ENCODE measurements around the gene FLOT2. TPM values are rescaled to one million over a fixed set of nuclear protein-coding genes. Genes with fewer than 3 reads are reported as not detected.

Gene FLOT2
- total RNA-seq, 2 donors from 2014 or later: 92.1 to 125 TPM

- no peak overlapping the region for H3K9ac ChIP-seq (ENCODE audit: low read depth in 2 of 2, low read length in 2 of 2)
- no peak overlapping the region for H3K4me3 ChIP-seq
- H3K27me3 ChIP-seq: no peaks in the 10 kb centered on the region
- intact Hi-C loops (cut with DNase I): no loop called here
- no peaks in the 10 kb centered on the region for H3K36me3 ChIP-seq
- no peaks in the 10 kb centered on the region for H3K4me1 ChIP-seq
- no peak for DNase-seq
- no peak overlapping the region for H3K27ac ChIP-seq
- no peaks in the 10 kb centered on the region for H3K9me3 ChIP-seq
- no peak for TF ChIP-seq CTCF (IDR thresholded peaks at IDR 0.05)
Measured at GRCh38 chr17:28941251-28941650, 43.7 kb upstream of the FLOT2 start.

GRCh38 chr17:28940675-28941074 lies 43.1 kb upstream of the FLOT2 start:
- H3K27ac ChIP-seq: no peak overlapping the region
- H3K9me3 ChIP-seq: no peaks in the 10 kb centered on the region
- H3K4me1 ChIP-seq: no peaks in the 10 kb centered on the region
- H3K36me3 ChIP-seq: no peaks in the 10 kb centered on the region
- no peak overlapping the region for H3K4me3 ChIP-seq
- no peak for TF ChIP-seq CTCF (IDR thresholded peaks at IDR 0.05)
- DNase-seq: no peak
- H3K27me3 ChIP-seq: no peaks in the 10 kb centered on the region
- no peak overlapping the region for H3K9ac ChIP-seq (ENCODE audit: low read depth in 2 of 2, low read length in 2 of 2)
- intact Hi-C loops (cut with DNase I): no loop called here

- H3K27ac ChIP-seq: no peak overlapping the region
- no peaks in the 10 kb centered on the region for H3K9me3 ChIP-seq
- intact Hi-C loops (cut with DNase I): no loop called here
- H3K4me3 ChIP-seq: no peak overlapping the region
- no peaks in the 10 kb centered on the region for H3K36me3 ChIP-seq
- TF ChIP-seq CTCF (IDR thresholded peaks at IDR 0.05): no peak
- H3K4me1 ChIP-seq: no peaks in the 10 kb centered on the region
- H3K27me3 ChIP-seq: no peaks in the 10 kb centered on the region
- H3K9ac ChIP-seq (ENCODE audit: low read depth in 2 of 2, low read length in 2 of 2): no peak overlapping the region
- DNase-seq: no peak
Measured at GRCh38 chr17:28940142-28940541, 42.6 kb upstream of the FLOT2 start.

GRCh38 chr17:28938552-28938951 lies 41.0 kb upstream of the FLOT2 start:
- no peak overlapping the region for H3K4me3 ChIP-seq
- H3K4me1 ChIP-seq: no peaks in the 10 kb centered on the region
- peak overlapping the region in 1 of 2 donors; percentile 0 for H3K9ac ChIP-seq (ENCODE audit: low read depth in 2 of 2, low read length in 2 of 2)
- no peak for DNase-seq
- H3K9me3 ChIP-seq: no peaks in the 10 kb centered on the region
- TF ChIP-seq CTCF (IDR thresholded peaks at IDR 0.05): no peak
- H3K27me3 ChIP-seq: no peaks in the 10 kb centered on the region
- H3K27ac ChIP-seq: no peak overlapping the region
- intact Hi-C loops (cut with DNase I): no loop called here
- H3K36me3 ChIP-seq: no peaks in the 10 kb centered on the region

GRCh38 chr17:28937044-28937729 lies 39.7 kb upstream of the FLOT2 start:
- H3K9ac ChIP-seq (ENCODE audit: low read depth in 2 of 2, low read length in 2 of 2): no peak overlapping the region
- DNase-seq: peak; percentile 37
- no peak for TF ChIP-seq CTCF (IDR thresholded peaks at IDR 0.05)
- no peaks in the 10 kb centered on the region for H3K4me1 ChIP-seq
- H3K9me3 ChIP-seq: no peaks in the 10 kb centered on the region
- no peak overlapping the region for H3K4me3 ChIP-seq
- peak overlapping the region; percentile 23 for H3K27ac ChIP-seq
- H3K36me3 ChIP-seq: no peaks in the 10 kb centered on the region
- H3K27me3 ChIP-seq: no peaks in the 10 kb centered on the region
- intact Hi-C loops (cut with DNase I): no loop called here

Data from colonic mucosa (tissue), 4 donors.